ENCODE measurements around the gene UTF1. TPM values are rescaled to one million over a fixed set of nuclear protein-coding genes. Genes with fewer than 3 reads are reported as not detected.
A peak's percentile ranks its signal among the peaks of the same experiment; 100 is the strongest.

UTF1 gene
- total and polyA plus RNA-seq, 2 of the 8 experiments (the other 6 are each of a cell fraction or from before 2014, with no cell fraction given), result 0.47 to 21.8 TPM

DNA sequence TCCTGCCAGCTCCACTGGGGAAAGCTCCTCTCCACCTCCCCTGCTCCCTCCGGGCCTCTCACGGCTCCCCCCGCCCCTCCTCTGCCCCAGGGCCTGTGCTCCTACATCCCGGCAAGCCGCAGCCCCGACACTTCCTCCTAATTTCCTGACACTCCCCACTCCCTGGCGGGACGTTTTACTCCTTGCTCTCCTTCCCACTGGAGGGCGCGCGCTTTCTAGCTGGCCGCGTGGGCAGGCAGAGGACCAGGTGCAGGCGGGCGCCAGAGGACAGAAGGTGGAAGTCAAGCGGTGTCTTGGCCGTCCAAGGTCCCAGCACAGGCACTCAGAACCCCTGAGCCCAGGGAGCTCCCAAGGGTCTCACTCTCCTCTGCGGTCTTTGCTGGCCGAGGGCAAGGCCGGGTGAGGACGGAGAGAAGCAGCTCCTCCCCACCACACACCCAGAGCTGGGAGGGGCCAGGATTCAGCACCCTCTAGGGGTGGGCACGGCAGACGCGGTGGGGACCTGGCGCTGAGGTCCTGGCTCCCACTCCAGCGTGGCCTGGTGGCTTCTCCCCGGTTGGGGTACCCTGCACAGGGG is 27.6 kb downstream of the UTF1 start:
- peak overlapping the region; percentile 49 to 81 for H3K4me2 ChIP-seq (ENCODE audit: insufficient read depth in 1 of 2, low read depth in 2 of 2, low read length in 2 of 2)
- H3K56ac ChIP-seq (replicated peaks; ENCODE audit: insufficient read length, low read depth, low read length), result no peak overlapping the region
- H3K4me1 ChIP-seq (replicated peaks in 1 of 4; ENCODE audit: control insufficient read depth in 3 of 4, insufficient read depth in 4 of 4, low read length in 3 of 4), result peaks cover 0 to 19% (median 11%) of the 10 kb centered on the region in 4 experiments; a peak in 5 of 7 replicates
- H2AK5ac ChIP-seq (ENCODE audit: low read depth, low read length), result no peak overlapping the region
- H3K23ac ChIP-seq (ENCODE audit: insufficient read length), result no peak overlapping the region
- H2BK20ac ChIP-seq (ENCODE audit: low read length), result 0 out of 2 replicates have a peak overlapping the region, but pooled peaks have one; percentile 21
- H4K20me1 ChIP-seq (replicated peaks in 1 of 2; ENCODE audit: control insufficient read depth in 1 of 2, insufficient read depth in 2 of 2, low read length in 2 of 2), result peaks cover 0 to 3% of the 10 kb centered on the region in 2 experiments
- peak overlapping the region; percentile 0 to 57 (median 32); a peak in 7 of 8 replicates for H3K4me3 ChIP-seq (ENCODE audit: extremely low read depth in 1 of 4, insufficient read depth in 2 of 4, low read depth in 3 of 4, low read length in 4 of 4)
- H3K18ac ChIP-seq (ENCODE audit: extremely low read depth, low read length), result peak overlapping the region; percentile 7
- WGBS, 2 experiments (ENCODE audit: extremely low coverage in 1 of 2, insufficient coverage in 1 of 2, insufficient read length in 1 of 2, insufficient replicate concordance in 2 of 2, low coverage in 1 of 2, low lambda C conversion rate in 2 of 2, missing lambda C conversion rate in 1 of 2), result 12% methylated on average over 26 of the region's 27 CpGs; no CpG with 5 or more reads in 1 of the 2 experiments
- no peak overlapping the region for H2BK120ac ChIP-seq (replicated peaks; ENCODE audit: low read depth, low read length)
- H3K27ac ChIP-seq (ENCODE audit: low read depth, low read length), result no peak overlapping the region
- no peak overlapping the region for H3K4ac ChIP-seq (replicated peaks; ENCODE audit: insufficient read length, low read depth, low read length)
- no peak overlapping the region for H2BK12ac ChIP-seq (ENCODE audit: low read depth, low read length)
- no peaks in the 10 kb centered on the region for H3K79me1 ChIP-seq (ENCODE audit: low read depth, low read length)
- peaks cover 7% of the 10 kb centered on the region; the same call in 1 of the 2 replicates for H3K23me2 ChIP-seq (ENCODE audit: low read depth, low read length)
- no peak overlapping the region; the same call in 1 of the 2 replicates for H4K8ac ChIP-seq (ENCODE audit: extremely low read depth, insufficient read depth, low read length)
- no peaks in the 10 kb centered on the region for H3K9me3 ChIP-seq (ENCODE audit: insufficient read depth in 2 of 2, low read depth in 1 of 2, low read length in 1 of 2)
- H3K27me3 ChIP-seq (replicated peaks in 1 of 4; ENCODE audit: control insufficient read depth in 3 of 4, extremely low read depth in 1 of 4, insufficient read depth in 3 of 4, low read length in 3 of 4), result peaks cover 0 to 5% (median 4%) of the 10 kb centered on the region in 4 experiments; a peak in 6 of 7 replicates
- peak overlapping the region; percentile 37 for H4K5ac ChIP-seq (ENCODE audit: insufficient read length, low read depth, low read length)
- H2BK5ac ChIP-seq (ENCODE audit: low read depth, low read length), result peak overlapping the region; percentile 76; the same call in 1 of the 2 replicates
- no peak overlapping the region for H3K14ac ChIP-seq (ENCODE audit: insufficient read length)
- ChIA-PET POLR2A (ENCODE audit: partially characterized antibody) (interaction anchor here (0.7 to 2.5 kb wide), 7 partner anchors 10 to 57 kb away, joined by 3 to 11 read pairs (median 3); no protein-coding TSS in a partner anchor), CTCF (ENCODE audit: partially characterized antibody) (interaction anchor here (1.0 to 4.5 kb wide), 11 partner anchors 10 to 114 kb away, joined by 3 to 24 read pairs (median 5); partner anchors contain the start of gene ADAM8)
- H4K91ac ChIP-seq (replicated peaks; ENCODE audit: insufficient read length, low read length), result peak overlapping the region; percentile 68
- no peak overlapping the region for H3K9ac ChIP-seq (replicated peaks in 1 of 4; ENCODE audit: extremely low read depth in 1 of 4, low read depth in 3 of 4, low read length in 3 of 4)
- FAIRE-seq, result no peak
- peak in 1 of 2 experiments; percentile 79 for DNase-seq (ENCODE audit: low read depth in 1 of 2, low spot score in 2 of 2)
- H2AFZ ChIP-seq (ENCODE audit: low read length), result peak overlapping the region; percentile 48; the same call in 1 of the 2 replicates
- H2BK15ac ChIP-seq (ENCODE audit: low read length), result no peak overlapping the region
- H3K79me2 ChIP-seq (ENCODE audit: control insufficient read depth in 1 of 2, insufficient read depth in 2 of 2, low read length in 2 of 2), result no peaks in the 10 kb centered on the region
- H3K36me3 ChIP-seq (ENCODE audit: control insufficient read depth in 2 of 4, insufficient read depth in 4 of 4, low read length in 3 of 4), result no peaks in the 10 kb centered on the region
- peak; percentile 40 for TF ChIP-seq KDM4A (IDR thresholded peaks at IDR 0.05; ENCODE audit: low read depth, low read length, severe bottlenecking)
- TF ChIP-seq, protein P1, sequence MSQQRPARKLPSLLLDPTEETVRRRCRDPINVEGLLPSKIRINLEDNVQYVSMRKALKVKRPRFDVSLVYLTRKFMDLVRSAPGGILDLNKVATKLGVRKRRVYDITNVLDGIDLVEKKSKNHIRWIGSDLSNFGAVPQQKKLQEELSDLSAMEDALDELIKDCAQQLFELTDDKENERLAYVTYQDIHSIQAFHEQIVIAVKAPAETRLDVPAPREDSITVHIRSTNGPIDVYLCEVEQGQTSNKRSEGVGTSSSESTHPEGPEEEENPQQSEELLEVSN (IDR thresholded peaks at IDR 0.05), result 0 out of 2 replicates have a peak, but pooled peaks have one; percentile 21
- TF ChIP-seq EP300 (IDR thresholded peaks at IDR 0.05; ENCODE audit: borderline replicate concordance in 1 of 2, low read depth in 2 of 2, low read length in 2 of 2), result no peak
- TF ChIP-seq, protein P2, sequence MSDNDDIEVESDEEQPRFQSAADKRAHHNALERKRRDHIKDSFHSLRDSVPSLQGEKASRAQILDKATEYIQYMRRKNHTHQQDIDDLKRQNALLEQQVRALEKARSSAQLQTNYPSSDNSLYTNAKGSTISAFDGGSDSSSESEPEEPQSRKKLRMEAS (IDR thresholded peaks at IDR 0.05), result peak; percentile 62
- TF ChIP-seq POLR2A (IDR thresholded peaks at IDR 0.05; ENCODE audit: control extremely low read depth in 1 of 2, low read depth in 2 of 2, low read length in 2 of 2), result no peak
- TF ChIP-seq HDAC2 (IDR thresholded peaks at IDR 0.05; ENCODE audit: borderline replicate concordance in 1 of 2, low read depth in 2 of 2, low read length in 2 of 2), result peak in 1 of 2 experiments; percentile 43; a peak in 1 of 4 replicates
- TF ChIP-seq CTBP2 (IDR thresholded peaks at IDR 0.05; ENCODE audit: borderline replicate concordance, insufficient read depth, insufficient read length, low read length), result peak; percentile 74
